SK-MEL-5 (cell line): ENCODE measurements around the gene GUCA2A. TPM values are rescaled to one million over a fixed set of nuclear protein-coding genes. Genes with fewer than 3 reads are reported as not detected.

Source experiments
- DNase-seq: peaks from one replicate; pipeline ENCODE4 v3.0.0-alpha.2; 2016; ENCODE audit warnings: low read depth, low spot score
- in situ Hi-C: cut with HindIII; loops from 2 replicates; pipeline ENCODE4 v1.10.0; 2016; ENCODE audit warnings: low sequenced_read_pairs, high pct_unique_total_duplicates, low pct_unique_long_range_greater_than_20kb
- total RNA-seq: library from RNA; depleted of rRNA; stranded (reverse); fragments of >200 nt; shearing (Covaris generic); gene quantifications from 2 replicates; pipeline ENCODE4 v1.2.3, GENCODE V29; 2014; rRNA removed

GUCA2A gene
- total RNA-seq, 1 experiment from 2014 or later = not detected

DNA sequence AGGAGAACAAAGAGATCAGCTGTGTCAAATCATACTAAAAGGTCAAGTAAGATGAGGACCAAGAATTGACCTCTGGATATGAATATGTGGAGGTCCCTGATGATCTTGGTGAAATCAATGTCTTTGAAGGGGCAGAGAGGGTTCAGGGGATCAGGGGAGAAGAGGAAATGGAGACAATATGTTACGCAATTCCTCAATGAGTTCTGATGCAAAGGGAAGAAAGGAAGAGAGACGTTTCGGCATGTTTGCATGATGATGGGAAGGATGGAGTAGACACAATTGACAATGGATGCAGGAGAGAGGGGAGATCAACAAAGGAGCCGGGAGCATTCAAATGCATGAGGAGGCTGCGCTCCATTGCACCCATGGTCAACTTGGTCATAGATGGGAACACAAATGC is 47.3 kb downstream of the GUCA2A start:
- in situ Hi-C loops = no loop called here

DNA sequence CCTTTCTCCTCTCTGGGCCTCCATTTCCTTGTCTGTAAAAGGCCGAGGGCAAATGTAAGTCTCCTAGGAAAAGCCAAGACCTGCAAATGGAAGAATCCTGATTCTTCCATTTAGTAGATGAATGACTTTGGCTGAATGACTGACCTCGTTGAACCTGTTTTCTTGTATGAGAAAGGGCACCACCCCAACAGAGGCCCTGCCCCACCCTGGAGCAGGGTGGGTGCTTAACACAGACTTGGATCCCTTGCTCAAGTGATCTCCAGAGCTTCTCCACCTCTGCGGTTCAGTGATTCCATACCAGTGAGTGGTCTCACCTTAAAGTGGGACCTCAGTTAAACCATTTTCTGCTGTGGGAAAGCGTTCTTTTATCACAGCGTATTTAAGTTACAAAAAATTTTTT is 50.3 kb downstream of the GUCA2A start:
- in situ Hi-C loops = no loop called here
- no peak for DNase-seq

More for the DNA sequence above, 47.3 kb downstream of the GUCA2A start:
- DNase-seq = no peak

Other genes with a start within 250 kb of the GUCA2A start
- gene HIVEP3, start 245.8 kb downstream of the GUCA2A start, total RNA-seq = 0.11 and 0.32 TPM in 2 replicates
- gene GUCA2B, start 11.3 kb downstream of the GUCA2A start, total RNA-seq = not detected in 2 replicates
- gene FOXJ3, start 170.5 kb upstream of the GUCA2A start, total RNA-seq = 27.8 and 35.3 TPM in 2 replicates
- 0.35 and 0.50 TPM in 2 replicates for gene RIMKLA, start 216.0 kb upstream of the GUCA2A start, total RNA-seq